HK-2 (cell line): ENCODE measurements around the gene IGSF9.
A peak's percentile ranks its signal among the peaks of the same experiment; 100 is the strongest.
"Not testable (repeated sequence)": the region's sequence is repeated elsewhere in the genome, so short reads cannot be mapped to it uniquely, and the experiment has no call there.

Experiments
- DNase-seq: peaks from one replicate; pipeline ENCODE4 v3.0.0-alpha.2; 2018; ENCODE audit not compliant: unreplicated experiment

Gene IGSF9

DNA sequence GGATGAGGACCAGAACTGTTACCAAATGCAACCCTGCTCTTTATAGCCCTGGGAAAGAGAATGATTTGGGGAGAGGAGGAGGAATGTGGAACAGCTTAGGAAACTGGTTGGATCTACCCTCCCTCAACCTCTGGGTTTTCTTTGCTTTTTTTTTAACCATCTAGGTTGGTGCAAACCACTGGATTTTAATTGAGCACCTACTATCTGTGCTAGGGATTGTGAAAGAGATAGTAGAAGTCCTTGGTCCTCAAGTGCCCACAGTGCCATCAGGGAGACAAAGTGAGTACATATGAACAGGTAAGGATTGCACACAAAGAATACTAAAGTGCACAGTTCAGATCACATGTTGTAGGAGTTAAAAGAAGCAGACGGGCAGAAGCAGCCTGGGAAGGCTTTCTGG is 24.8 kb downstream of the IGSF9 start:
- no peak for DNase-seq

GRCh38 chr1:159920202-159920601 is 25.2 kb downstream of the IGSF9 start:
- DNase-seq, result no peak

DNA sequence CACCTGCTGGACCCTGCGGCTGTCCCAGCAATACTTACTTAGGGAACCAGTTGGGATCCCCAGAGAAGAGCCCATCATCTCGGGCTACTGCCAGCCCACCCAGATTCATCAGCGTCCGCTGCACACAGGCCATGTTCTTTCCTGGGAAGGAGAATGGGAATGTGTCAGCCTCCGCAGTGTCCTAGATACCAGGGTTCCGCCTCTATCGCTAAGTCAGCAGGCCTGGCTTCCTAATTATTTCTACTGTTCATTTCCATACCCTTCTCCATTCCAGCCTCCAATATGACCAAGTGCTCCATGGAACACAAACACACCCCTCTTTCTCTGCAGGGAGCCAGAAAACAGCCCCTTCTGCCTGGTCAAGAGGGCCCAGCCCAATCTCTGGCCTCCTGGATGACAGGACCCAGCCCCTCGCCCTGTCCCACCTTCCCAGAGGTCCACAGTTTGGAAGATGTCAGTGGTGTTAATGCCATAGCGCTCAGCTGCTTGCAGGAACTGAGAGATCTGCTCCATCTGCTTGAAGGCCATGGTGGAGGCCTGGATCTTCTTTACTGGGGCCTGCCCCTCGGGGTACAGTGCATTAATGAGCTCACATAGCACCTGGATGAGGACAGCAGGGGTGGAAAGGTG is 26.1 kb downstream of the IGSF9 start:
- no peak for DNase-seq

- no peak for DNase-seq
Observed at GRCh38 chr1:159918352-159919200, 26.8 kb downstream of the IGSF9 start.

DNA sequence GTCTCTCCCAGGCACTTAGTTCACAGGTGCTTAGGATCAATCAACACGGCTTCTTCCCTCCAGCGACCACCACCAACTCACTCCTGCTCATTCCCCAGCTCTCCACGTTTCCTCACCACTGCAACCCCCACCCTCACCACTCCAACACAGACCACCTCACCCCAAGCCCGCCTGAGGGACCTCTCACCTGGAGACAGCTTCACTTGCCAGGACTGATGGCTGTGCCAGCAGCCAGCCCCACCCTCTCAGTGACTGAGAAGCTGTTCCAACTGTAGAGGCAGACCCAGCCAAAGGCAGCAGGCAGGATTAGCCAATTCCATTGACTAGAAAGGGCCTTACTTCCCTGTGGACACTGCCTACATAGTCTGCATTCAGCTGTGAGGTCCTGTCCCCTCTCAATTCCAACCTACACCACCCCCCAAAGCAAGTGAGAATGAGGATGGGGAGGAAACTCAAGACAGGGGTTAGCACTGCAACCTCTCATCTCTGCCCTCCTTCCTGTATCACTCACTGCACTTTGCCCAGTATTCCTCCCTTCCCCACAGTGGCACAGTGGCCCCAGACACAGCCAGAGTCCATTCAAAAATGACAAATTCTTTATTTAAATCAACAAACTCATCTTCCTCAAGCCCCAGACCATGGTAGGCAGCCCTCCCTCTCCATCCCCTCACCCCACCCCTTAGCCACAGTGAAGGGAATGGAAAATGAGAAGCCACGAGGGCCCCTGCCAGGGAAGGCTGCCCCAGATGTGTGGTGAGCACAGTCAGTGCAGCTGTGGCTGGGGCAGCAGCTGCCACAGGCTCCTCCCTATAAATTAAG is 27.7 kb downstream of the IGSF9 start:
- DNase-seq, result no peak

DNA sequence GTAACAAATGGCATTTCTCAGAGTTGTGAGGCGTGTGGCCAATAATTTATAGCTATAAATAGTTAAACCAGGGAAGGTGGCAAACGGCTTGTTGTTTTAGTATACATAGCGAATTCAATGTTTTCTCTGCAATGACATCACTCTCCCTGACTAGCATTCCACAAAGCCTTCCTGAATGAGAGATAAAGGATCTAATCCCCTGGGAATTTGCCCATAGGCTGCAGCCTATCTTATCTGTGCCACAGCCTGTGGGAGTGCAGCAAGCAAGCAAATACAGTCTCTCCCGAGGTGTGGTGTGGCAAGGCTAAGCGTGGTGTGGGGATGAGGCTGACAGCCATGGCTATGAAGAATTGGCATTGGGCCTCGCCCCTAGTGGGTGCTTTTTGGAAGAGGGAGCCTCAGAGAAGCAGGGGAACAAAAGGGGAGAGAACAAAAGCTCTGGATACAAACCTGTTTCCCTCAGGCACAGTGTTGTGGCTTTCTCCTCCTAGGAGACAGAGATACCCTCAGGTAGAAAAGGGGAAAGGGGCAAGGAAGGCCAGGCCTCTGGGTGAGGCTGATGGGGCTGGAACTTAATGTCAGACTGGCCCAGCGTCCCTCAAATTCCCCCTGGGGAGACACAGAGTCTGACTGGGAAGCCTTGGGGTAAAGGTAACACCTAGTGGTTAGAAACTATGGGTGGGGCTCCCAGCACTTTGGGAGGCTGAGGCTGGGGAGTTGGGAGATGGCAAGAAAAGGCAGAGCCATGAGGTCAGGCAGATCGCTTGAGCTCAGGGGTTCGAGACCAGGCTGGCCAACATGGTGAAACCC is 29.0 kb downstream of the IGSF9 start:
- peak; percentile 84 for DNase-seq

DNA sequence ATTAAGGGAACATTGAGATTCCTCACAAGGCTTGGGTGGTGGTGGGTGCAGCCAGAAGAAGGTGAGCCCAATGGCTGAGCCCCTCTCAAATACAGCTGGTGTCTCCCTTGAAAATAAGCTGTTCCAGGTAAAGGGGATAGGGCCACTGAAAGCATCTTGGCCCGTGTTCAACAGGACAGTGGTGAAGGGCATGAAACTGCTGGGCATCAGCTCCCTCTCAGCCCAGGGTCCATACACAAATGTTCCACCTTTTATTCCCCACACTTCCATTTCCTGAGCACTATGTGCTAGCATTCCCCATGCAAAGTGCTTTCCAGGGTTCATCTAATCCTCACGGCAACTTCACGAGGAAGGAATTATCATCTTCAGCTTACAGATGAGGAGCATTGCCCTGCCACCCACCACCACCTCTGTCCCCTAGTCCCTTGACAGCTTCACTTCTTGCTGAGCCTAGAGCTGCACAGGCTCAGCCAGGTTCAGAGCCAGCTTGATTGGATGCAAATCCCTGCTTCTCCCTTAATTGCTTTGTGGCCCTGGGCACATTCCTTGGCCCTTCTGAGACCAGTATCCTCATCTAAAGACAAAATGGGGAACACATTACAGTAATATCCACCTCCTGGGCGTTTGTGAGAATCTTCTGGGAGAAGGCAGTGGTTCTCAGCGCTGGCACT is 29.7 kb downstream of the IGSF9 start:
- DNase-seq, result no peak

- DNase-seq, result no peak
Observed at GRCh38 chr1:159914252-159915018, 31.0 kb downstream of the IGSF9 start.

- DNase-seq, result no peak
Observed at GRCh38 chr1:159913451-159914192, 31.8 kb downstream of the IGSF9 start.

DNA sequence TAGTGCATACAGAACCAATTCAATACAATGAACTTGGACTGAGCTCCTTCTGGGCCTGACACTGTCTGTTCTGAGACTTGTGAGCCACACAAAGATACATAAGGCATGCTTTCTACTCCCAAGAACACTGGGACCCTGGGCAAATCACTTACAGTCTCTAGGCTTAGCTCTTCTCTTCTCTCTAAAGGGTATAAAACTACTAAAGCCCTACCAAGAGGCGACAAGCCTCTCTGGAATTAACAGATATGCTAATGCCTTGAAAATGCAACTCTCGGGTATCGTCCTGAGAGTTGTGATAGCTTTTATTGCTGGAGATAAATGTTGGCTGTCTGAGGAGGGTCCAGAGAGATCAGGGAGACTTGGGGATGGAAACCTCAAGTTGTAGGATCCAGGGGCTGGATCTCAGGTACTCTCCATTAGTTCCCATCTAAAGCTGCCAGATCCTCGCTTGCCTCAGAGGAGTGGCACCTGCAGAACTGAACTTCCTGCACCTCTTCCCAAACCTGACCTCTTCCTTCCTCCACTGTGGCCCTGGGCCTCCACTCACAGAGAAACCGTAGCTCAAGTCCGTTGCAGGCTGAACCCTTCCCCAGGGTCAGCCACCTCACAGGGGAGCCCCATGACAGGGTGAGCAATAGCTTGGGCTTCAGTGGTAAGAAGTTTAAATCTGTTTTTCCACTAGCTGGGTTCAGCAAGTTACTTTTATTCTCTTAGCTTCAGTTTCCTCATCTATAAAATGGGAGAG is 33.9 kb downstream of the IGSF9 start:
- DNase-seq, result no peak

- DNase-seq, result no peak
Observed at GRCh38 chr1:159908031-159908940, 37.1 kb downstream of the IGSF9 start.

DNA sequence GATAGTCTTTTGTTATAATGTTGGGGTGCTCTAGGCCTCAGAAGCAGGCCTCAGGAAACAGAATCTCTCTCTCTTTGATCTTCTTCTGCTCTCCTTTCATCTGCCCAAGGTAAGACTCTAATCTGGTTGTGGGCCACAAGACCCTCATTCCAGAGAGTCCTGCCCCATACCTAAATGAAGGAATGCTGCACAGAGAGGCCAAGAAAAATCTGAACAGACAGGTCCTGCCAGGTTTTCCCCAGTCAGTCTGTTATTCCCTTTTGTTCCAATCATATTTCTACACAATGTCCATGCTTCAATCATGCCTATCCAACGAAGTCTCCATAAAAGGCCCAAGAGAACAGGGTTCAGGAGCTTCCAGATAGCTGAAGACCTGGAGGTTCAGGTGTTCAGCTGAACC is 38.5 kb downstream of the IGSF9 start:
- DNase-seq, result no peak

- DNase-seq, result not testable (repeated sequence)
Observed at GRCh38 chr1:159904036-159904435, 41.4 kb downstream of the IGSF9 start.

DNA sequence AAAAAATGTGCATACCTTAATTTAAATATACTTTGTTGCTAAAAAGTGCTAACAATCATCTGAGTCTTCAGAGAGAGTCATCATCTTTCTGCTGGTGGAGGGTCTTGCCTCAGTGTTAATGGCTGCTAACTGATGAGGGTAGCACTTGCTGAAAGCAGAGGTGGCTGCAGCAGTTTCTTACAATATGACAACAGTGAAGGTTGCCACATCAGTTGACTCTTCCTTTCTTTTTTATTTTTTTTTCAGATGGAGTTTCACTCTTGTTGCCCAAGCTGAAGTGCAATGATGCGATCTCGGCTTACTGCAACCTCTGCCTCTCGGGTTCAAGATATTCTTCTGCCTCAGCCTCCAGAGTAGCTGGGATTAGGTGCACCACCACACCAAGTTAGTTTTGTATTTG is 42.9 kb downstream of the IGSF9 start:
- DNase-seq, result no peak

GRCh38 chr1:159900755-159901360 is 44.6 kb downstream of the IGSF9 start:
- DNase-seq, result no peak

DNA sequence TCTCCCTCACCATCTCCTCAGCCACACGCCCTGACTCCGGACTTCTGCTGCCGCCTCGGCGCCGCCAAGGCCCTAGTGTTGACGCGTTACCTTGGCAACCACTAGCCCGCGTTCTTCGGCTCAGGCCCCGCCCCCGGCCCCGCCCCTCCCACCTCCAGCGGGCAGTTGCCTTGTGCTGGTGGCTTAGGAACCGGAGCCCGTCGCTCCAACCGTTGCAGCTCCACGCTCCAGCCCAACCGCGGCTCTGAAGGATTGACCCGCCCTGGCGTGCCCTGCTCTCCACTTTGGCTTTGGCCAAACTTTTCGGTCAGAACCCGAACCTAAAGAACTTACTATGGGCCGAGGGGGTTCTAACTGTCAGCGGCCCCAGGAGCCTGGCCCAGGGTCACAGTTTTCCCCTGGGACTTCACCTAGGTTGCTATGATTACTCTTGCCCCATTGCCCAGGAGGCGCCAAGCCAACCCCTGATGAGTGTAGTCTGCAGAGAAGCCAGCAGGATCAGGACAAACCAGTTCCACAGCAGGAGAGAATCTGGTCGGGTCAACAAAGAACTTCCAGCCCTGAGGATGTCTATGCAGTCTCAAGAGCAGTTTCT is 45.2 kb downstream of the IGSF9 start, which contains the start of gene CFAP45:
Gene CFAP45 (minus strand): TSS at position 80 of the 595 bp plus-strand sequence. CDS start 67 bp downstream, at position 13.
- no peak for DNase-seq

GRCh38 chr1:159899634-159900033 is 45.8 kb downstream of the IGSF9 start:
- DNase-seq, result not testable (repeated sequence)
